Hindlimb muscle (tissue), 1 donor: ENCODE data around the gene FGFR4. TPM values are rescaled to one million over a fixed set of nuclear protein-coding genes. Genes with fewer than 3 reads are reported as not detected.

Experiments used
- DNase-seq: peaks from one replicate; pipeline ENCODE4 v3.0.0-alpha.2; 2013
- polyA plus RNA-seq: library from polyadenylated mRNA; unstranded; fragments of 120-200 nt; gene quantifications from one replicate; pipeline ENCODE4 v1.2.1, GENCODE V29; 2013; ENCODE audit not compliant: insufficient read length

Gene FGFR4
- polyA plus RNA-seq, 1 donor = 195 TPM

DNA sequence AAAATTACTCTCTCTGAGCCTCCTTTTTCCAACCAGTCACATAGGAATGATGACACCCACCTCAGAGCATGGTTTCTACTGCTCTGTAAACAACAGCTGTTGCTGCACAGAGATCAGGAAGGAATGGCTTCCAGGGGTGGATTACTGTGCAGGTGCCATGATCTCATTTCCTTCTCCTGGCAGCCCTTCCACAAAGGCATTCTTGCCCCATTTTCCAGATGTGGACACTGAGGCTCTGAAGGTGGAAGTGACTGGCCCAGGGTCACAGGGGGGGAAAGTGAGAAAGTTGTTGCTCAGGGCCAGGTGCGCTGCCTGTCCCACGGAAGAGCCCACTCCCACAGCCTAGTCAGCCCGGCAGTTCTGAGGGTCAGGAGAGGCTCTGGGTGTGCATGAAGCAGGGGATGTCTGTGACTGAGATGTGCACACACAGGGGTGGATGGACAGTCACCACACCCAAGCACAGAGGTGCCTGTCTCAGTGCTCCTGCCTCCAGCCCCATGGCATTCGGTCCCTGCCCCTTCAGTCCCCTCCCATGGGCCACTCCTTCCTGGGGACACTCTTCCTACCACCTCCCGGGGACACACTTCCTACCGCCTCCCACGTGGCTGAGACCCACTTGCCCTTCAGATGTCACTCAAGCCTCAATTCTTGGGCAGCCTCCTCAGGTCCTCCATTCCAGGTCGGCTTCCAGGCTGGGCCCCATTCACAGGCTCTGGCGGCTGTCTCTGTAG, 17.0 kb downstream of the FGFR4 start:
- no peak for DNase-seq

DNA sequence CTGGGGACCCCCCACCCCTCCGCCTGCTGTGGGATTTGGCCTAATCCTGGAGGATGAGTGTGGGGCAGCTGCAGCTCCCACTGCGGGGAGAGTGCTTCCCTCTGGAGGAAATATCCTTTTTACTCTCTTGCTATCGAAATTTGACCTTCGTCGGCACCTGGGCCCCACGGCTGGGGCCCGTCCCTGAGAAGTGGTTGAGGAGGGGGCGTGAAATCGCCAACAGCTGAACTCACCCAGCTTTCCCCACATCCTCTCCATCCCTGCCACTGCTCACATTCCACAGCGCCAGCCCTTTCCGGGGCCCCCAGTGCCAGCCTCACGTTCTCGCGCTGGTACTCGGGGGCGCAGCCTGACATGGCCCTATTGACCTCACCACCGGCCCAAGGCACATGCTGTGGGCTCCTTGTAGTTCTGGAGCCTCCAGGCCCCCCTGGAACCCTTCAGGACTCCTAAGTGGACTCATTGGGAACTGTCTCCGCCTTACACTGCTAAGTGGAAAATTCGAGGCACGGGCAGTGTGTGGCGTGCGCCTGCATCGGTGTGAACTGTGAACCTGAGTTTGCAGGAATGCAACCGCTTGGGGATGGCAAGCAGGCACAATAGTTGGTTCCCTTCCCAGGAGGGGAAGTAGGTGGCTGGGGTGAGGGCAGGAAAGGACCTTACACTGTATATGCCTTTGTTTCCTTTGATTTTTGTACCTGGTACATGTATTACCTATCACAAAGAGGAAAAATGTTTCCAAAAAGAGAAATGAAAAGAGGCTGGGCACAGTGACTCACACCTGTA, 19.2 kb downstream of the FGFR4 start:
- no peak for DNase-seq

GRCh38 chr5:177107159-177107558, 20.4 kb downstream of the FGFR4 start:
- DNase-seq = no peak

DNA sequence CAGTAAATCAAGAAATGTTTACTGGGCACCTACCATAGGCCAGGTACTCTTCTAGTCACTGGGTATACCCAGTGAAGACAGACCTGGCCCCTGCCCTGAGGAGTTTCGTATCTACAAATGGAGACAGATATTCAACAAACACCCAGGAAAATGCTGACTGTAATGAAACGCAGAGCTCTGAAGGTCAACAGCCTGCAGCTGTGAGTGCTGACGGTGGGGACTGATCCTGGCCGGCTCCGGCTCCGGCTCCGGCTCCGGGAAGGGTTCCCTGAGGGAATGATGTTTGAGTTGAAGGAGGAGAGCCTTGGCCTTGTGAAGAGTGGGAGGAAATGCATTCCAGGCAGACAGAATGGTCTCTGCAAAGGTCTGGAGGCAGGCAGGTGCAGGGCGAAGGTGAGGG, 23.1 kb downstream of the FGFR4 start:
- peak; percentile 66 for DNase-seq

GRCh38 chr5:177111720-177112394, 25.1 kb downstream of the FGFR4 start:
- DNase-seq = no peak

DNA sequence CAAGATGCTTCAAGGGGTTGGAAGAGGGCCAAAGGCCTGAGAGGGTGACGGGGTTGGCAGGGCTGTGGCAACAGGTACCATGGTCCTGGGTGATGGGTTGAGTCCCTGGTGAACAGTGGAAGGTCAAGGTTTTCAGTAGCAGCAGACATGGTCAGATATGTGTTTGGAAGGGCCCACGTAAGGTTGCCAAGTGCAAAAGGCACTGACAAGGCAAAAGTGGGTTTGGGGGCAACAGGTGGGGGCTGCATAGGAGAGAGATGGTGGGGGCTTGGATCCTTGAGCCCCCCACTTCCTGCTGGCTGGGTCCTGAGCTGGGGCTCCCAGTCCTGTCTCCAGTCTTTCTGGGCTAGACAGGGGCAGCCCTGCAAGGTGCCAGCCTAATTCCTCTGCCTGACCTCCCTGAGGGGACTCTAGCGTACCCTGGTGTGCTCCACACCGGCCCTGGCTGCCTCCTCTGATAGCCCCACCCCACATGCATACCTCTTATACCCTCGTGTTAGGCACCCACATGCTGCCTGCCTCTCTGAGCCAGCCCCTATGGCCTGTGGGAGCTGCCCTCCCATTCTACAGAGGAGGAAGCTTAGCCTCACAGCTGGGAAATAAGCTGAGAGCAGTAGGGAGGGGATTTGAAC, 26.0 kb downstream of the FGFR4 start:
- DNase-seq = no peak

- DNase-seq = peak; percentile 86
Observed at GRCh38 chr5:177113566-177114424, 27.1 kb downstream of the FGFR4 start.

DNA sequence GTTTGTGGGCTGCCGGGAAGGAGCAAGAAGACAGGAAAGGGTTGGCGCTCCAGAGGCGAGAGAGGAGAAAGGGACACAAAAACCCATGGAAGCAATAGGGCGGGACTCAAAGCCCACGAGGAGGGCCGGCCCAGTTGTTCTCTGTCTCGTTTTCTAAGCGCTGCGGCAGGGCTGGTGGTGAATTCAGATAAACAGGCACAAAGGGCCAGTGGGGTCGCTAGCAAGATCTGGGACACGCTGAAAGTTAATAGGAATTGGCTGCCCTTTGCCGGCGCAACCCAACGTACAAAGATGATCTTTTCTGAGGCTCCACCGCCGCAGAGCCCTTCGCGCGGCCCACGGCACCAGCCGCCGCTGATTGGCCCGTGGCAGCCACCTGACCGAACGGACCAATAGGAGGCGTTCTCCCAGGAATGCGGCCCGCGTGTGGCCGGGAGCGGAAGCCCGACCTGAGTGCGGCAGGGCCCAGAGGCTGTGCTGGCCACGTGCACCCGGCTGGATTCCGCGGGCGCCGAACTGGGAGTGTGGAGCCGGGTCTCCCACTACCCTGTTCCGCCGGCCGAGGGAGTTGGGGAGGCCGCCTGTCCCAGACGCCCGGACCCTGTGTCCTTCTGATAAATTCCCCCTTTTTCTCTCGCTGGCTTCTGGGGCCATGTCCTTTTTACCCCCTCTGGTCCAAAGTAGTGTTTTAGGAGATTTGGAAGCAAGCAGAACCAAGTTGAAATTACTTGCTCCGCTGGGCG, 30.1 kb downstream of the FGFR4 start:
- DNase-seq = peak; percentile 86

DNA sequence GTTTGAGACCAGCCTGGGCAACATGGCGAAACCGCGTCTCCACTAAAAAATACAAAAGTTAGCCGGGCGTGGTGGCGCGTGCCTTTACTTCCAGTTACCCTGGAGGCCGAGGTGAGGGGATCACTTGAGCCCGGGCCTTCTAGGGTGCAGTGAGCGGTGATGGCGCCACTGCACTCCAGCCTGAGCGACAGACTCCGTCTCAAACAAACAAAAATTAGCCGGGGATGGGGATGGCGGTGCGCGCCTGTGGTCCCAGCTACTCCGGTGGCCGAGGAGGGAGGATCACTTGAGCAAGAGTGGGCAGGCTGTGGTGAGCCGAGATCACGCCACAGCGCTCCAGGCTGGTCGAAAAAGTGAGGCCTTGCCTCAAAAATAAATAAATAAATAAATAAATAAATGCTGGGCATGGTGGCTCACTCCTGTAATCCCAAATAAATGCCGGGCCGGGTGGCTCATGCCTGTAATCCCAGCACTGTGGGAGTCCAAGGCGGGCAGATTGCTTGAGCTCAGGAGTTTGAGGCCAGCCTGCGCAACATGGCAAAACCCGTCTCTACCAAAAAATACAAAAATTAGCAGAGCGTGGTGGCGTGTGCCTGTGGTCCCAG, 30.8 kb downstream of the FGFR4 start:
- DNase-seq = no peak

GRCh38 chr5:177122566-177122965, 35.9 kb downstream of the FGFR4 start:
- DNase-seq = no peak

DNA sequence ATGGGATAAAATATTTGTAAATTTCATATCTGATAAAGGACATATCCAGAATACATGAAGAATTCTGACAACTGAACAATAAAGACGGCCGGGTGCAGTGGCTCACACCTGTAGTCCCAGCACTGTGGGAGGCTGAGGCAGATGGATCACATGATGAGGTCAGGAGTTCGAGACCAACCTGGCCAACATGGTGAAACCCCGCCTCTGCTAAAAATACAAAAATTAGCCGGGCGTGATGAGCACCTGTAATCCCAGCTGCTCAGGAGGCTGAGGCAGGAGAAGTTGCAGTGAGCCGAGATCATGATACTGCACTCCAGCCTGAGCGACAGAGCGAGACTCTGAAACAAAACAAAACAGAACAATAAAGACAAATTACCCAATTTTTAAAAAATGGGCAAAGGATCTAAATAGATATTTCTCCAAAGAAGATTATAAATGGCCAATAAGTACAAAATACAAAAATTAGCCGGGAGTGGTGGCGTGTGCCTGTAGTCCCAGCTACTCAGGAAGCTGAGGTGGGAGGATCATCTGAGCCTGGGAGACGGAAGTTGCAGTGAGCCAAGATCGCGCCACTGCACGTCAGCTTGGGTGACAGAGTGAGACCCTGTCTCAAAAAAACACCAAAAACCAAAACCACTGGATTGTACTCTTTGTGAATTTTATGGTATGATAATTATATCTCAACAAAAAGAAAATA, 37.2 kb downstream of the FGFR4 start:
- DNase-seq = no peak

- DNase-seq = no peak
Observed at GRCh38 chr5:177124486-177124991, 37.8 kb downstream of the FGFR4 start.

DNA sequence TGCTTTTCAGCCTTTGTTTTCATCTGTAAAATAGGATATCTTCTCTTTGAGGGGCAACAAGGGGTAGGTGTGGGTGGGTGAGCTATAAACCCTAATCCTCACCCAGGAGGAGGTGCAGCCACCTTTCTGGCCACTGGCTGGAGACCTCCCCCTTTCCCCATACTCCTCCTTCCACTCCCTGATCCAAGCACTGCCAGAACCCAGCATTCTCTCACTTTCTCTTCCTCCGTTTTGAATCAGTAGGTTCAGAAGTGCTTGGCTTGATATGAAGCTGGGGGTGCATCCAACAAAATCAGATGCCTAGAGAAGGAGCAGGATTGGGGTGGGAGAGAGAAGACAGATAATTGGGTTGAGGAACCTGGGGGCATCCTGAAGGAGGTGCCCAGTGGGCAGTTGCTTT, 40.1 kb downstream of the FGFR4 start:
- DNase-seq = no peak

GRCh38 chr5:177128551-177128981, 41.9 kb downstream of the FGFR4 start:
- DNase-seq = no peak

GRCh38 chr5:177130211-177131018, 43.7 kb downstream of the FGFR4 start:
- no peak for DNase-seq

DNA sequence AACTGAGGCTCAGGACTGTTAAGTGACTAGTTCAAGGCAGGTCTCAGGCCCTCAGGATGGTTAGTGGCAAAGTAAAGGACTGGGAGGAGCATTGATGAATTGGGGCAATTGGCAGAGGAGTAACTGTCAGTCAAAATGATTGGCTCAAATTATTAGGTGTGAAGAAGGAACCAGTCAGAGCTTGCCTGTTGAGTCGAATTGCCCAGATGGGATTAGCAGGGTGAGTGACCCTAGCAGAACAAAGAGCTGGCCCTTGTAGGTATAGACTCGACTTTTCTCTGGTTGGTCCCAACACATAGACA, 44.3 kb downstream of the FGFR4 start:
- no peak for DNase-seq

- no peak for DNase-seq
Observed at GRCh38 chr5:177131352-177132135, 44.8 kb downstream of the FGFR4 start.
